ENCODE measurements around the gene ALDOC.
"Not testable (repeated sequence)": the region's sequence is repeated elsewhere in the genome, so short reads cannot be mapped to it uniquely, and the experiment has no call there.

ALDOC gene

DNA sequence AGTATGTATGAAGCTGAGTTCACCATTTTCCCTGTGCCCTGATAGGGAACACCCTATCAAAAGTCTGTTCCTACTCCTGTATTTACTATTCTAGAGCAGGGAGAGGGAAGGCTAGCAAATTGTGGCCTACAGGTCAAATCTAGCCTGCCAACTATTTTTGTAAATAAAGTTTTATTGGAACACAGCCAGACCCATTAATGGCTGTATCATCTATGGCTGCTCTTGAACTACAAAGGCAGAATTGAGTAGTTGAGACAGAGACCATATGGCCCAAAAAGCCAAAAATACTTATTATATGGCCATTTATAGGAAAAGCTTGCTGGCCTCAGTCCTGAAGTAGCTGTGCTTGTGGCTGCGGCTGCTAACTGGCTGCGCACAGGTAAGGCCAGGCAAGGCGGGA lies 4.3 kb upstream of the ALDOC start:
- DNase-seq, result no peak

DNA sequence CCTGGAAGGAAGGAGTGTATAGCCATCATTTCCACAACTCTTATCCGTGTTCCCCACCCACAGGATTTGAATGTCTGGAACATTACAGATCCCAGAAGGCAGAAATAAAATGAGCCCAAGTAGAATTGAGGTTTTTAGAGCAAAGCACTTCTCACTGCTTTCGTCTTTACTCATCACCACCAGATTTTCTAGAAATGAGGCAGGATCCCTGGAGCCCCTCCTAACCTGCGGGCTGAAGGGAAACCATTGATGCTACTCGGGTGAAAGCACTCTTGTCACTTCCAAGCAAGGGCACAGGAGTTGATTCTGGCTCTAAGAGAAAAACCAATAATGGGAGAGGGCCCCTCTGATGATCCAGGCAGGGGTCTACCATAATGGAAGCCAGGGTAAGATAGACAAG lies 2.8 kb upstream of the ALDOC start:
- DNase-seq, result no peak

DNA sequence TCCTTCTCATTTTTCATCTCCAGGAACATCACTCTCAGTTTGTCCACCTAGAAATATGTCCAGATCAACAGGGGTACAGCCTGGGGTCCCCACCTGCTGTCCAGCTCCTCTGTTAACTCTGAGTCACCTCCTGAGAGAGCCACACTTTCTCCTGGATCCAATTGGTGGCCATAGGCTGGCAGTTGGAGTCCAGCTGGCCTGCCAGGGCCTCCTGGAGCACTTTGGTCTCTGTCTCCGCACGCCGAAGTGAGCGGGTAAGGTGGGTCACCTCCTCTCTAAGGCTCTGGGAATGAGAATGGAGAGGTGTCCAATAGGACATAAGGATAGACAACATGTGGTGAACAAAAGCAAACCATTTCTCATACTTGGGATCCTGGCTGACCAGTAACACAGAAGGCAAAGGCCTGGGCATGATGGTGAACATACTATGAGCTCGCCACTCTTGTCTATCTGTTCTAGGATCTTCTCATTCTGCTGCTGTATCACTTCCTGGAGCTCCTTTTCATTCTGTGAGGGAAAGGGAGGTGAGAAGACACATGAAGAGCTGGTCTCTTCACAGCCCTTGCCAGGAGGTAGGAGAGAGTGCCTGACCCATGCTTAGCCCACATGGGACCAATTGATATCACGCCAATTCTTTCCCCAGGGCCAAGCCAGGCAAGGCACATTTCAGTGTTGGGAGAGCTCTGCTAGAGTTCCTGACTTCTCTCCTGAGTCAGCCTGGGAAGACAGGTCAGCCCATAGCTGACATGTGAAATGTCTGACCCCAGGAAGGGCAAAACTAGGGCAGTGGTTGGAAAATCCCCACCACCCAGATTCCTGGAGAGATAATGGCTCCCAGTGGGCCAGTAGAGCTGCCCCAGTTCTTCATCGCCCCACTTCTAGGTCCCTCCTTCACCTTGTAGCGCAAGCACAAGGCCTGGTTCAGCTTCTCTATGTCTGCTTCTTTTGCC lies 1.8 kb upstream of the ALDOC start:
- DNase-seq, result no peak

DNA sequence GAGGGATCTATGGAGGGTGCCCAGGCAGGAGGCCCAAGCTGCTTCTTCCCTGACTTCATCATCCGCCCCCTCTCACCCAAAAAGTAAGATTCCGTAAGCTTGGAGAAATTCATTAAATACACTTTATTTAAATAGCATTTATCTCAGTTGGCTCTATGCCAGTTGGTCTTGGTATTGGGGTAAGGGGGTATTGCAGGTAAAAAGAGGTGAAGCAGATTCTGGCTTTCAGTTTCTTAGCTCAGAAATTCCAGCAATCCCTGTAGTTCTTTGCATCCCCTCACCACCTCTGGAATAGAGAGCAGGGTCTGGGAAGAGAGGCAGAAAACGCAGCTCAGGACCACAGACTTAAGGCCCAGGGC lies 750 bp upstream of the ALDOC start:
- no peak for DNase-seq

DNA sequence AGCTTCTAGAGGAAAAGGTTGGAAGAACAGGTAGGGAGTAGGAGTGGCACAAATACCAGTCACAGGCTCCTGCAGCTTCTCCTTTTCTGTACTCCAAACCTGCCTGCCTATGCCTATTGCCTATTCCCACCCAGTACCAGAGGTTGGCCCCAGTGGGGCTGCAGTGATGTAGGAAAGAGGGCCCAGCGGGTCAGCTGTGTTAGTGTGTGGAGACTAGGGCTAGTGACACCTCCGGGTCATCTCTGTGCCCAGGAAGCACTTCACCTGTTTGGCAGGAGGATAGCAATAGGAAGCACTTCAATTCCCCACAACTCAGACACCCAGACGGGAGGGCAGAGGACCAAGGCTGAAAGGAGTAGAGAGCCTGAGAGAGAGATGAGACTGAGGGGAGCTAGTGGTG lies 679 bp downstream of the ALDOC start:
- DNase-seq, result not testable (repeated sequence)

DNA sequence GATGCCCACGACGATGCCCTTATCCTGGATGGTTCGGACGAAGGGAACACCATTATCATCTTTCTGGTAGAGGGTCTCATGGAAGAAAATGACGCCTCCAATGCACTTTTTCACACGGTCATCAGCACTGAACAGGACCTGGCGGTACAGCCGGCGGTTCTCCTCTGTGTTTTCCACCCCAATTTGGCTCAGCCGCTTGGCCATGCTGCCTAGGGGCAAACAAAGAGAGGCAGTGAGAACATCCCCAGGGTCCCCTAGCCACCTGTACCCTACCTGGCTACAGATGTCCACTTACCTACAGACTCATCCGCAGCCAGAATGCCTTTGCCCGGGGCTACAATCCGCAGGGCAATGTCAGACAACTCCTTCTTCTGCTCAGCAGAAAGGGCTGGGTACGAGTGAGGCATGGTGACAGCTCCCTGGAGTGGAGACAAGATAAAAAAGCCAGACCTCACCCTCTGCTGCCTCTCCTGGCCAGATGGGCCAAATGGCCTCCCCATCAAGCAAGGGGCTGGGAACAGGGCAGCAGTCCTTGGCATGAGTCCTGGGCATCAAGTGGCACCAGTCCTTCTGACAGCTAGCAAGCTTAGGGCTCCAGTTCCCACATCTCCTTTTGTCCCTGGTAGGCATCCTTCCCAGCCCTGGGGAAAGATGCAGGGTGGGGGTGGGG lies 1.4 kb downstream of the ALDOC start:
- no peak for DNase-seq

DNA sequence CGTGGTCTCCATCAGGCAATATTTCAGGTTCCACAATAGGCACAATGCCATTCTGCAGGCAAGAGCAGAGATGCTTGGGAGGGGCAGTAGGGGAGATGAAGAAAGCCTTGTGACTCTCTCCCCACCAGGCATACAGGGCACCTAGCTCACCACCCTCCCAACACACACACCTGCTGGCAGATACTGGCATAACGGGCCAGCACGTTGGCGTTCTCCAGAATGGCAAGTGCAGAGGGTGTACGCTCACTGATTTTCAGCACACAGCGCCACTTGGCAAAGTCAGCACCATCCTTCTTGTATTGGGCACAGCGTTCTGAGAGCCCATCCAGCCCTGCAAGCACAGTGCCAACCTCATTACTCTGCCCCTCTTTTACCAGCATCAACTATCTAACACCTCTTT lies 2.2 kb downstream of the ALDOC start:
- DNase-seq, result no peak

DNA sequence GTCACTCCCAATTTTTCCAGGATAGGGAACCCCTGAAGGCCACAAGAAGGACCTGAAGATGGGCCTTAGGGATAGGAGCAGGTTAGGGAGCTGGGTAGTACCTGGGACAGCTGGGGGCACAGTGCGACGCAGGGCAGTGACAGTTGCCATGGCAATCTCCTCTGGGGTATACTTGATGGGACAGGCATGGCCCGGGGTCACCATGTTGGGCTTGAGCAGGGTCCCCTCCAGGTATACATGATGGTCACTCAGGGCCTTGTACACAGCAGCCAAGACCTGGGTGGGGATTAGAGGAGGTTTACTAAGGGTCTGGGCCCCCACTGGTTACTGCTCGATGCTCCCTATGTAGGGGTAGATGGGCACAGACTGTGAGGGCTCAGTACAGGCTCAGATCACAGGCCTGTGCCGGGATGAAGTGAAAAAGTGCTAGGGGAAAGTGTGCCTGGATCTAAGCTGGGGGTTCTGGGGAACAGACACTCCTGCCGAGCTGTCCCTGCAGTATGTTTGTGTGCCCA lies 2.7 kb downstream of the ALDOC start:
- DNase-seq, result no peak

DNA sequence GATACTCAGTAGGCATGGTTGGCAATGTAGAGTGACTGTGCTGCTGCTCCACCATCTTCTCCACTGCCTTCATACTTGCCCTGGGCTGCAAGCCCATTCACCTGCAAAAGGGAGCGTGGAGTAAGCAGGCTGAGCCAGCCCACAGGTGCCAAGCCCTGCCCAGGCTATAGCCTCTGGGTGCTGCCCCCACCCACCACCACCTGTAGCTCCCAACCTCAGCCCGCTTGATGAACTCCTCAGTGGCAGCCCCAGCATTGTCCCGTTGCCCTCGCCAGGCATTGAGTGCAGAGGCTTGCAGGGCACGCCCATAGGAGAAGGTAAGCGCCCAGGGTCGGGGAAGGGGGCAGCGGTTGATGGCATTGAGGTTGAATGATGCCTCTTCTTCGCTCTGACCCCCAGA lies 3.2 kb downstream of the ALDOC start:
- DNase-seq, result no peak

DNA sequence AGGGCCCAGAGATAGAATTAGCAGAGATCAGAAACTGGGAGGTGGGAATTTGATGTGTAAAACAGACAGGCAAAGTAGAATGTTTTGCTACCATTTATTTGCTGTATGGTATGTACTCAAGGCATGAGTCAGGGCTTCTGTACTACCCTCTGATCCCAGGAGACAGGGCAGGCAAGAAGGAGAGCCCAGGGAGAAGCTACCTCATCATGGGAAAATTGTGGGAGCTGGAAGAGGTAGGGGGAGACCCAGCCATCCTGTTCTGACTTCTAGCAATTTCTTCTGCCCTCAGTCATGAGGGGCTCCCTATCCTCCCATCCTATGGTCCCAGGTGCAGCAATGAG lies 3.7 kb downstream of the ALDOC start:
- DNase-seq, result no peak

DNA sequence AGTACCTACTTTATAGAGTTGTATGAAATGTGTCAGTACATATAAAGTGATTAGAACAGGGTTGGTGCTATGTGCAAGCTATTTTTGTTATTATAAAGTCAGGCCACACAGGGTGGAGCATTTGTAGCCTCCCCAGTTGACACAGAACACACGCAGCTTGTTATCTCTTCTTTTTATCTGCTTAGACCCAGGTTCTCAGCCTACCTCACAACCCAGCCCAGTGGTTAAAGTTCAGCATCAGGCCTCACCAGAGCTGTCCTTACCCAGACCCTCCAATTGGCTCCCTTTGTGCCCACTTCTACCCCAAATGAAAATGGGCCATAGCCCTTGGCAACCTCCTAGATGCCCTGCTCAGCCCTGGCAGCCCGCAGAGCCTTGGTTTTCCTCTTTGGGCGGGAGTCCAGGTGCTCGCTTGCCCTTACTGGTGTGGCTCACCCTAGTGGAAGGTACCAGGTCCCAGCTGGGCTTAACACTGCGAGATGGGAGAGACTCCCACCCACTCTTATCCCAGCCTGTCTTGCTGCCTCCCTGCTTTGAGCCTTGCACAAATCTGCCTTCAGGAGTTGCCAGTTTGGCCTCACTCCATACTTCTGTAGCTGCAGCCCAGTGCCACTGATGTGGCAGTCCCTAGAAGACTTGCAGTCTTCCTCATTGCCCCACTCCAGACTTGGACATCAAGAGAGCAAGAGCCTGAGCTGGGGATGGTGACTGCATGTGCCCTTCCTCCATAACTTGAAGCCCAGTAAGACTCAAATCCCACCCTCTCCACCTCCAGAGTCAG lies 4.2 kb downstream of the ALDOC start:
- DNase-seq, result no peak

DNA sequence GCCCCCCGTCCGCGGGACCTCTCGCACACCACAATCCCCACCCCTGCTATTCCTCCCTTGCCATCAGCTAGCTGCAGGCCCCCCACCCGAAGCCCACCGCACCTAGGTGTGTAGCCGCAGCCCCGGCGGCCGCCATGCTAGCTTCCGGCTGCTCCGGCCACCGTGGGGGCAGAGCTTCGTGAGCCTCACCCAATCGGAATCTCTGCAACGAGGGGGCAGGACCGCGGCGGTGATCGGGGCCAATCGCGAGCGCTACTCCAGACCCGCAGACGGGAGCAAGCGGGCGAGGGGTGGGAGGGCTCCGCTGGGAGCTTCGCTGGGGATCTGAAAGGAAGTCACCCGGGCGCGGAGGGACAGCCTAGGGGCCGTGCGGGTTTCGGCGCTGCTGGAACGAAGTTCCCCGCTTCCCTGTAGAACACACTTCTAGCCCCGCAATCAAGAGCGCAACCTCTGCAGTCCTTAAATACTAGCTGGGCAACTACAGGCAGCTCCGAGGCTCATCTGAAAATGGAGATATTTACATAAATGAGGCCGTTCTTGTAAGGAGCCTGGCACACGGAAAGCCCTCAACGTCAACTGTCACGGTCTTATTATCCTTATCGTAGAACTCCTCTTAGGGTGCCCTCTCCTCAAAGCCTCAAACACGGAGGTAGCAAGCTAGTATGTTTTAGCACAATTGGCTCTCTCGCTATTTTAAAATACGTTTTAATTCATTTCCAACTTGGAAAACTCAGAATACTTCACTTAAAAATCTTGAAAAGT lies 5.2 kb downstream of the ALDOC start, which contains the start of gene PIGS:
Gene PIGS (minus strand): TSS at position 164 of the 762 bp plus-strand sequence. CDS start 28 bp downstream, at position 136.
- DNase-seq, result peak; percentile 92

DNA sequence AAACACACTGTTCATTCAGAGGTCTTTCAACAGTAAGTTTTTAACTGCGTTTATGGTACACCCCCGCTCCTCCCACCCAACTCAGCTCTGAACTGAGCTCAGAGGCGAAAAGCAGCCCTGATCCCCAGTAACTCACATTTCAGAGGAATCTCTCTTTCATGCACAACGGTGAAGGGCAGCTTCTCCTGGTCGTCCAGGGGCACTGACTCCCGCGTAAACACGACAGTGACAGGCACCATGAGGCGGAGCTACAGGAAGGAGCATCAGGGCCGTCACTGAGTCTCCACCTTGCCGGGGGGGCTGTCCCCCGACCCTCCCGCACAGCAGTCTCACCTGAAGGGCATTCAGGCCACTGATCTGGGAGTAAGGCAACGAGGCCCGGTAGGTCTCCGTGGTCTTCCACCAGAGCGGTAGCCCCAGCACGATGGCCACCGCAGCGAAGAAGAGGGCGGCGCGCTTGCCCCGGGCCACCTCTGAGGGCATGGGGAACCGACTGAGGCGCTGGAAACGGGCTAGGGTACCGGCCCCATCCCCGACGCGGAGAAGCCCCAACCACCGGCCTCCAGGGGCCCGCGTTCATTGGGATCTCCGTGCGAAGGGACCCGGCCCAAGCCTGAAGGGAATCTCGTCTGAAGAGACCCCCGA lies 5.9 kb downstream of the ALDOC start:
- DNase-seq, result peak; percentile 25

DNA sequence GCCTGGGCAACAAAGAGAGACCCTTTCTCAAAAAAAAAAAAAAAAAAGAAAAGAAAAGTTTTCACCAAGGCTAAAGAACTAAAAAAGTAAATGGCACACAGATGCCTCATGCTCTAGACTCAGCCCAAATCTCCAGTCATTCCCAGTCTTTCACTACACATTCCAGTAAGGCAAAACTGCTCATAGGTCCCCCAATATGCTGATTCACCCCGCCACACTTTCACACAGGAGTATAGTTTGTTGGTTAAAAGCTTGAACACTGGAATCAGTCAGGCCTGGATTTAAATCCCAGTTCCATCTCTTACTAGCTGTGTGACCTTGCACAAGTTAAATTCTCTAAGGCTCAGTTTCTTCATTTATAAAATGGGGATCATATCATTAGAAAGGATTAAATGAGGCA lies 7.2 kb downstream of the ALDOC start:
- DNase-seq, result no peak

DNA sequence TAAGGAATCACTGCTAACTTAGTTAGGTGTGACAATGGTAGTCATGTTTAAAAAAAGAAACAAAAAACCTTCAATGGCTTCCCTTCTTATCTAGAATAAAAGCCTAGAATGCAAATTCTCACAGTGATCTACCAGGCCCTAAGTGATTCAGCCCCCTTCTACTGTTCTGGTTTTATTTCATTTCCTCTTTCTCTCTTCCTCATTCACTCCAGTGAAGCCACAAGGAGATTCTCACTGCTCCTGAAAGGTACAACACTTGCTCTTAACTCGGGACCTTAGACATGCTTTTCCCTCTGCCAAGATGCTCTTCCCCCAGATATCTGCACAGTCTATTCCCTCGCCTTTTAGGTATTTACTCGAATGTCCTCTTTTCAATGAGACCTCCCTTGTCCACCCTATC lies 9.1 kb downstream of the ALDOC start:
- DNase-seq, result no peak

DNA sequence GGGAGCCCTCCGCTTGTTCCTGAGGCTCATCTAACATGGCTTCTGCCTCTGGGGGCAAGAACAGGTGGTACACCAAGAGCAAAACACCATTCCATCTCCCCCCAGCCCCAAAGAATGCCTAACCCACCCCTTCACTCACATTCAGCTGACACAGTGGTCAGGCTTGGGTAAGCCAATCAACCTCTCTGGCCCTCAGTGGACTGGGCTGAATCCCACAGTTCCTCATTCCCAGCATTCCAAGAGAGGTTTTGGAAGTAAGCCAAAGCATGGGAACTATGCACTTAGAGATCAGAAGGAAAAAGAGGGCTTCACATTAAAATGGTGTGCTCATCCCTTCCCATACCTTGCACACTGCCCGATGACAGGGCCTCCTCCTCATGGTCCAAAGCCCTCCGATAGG lies 13.2 kb downstream of the ALDOC start:
- DNase-seq, result no peak

DNA sequence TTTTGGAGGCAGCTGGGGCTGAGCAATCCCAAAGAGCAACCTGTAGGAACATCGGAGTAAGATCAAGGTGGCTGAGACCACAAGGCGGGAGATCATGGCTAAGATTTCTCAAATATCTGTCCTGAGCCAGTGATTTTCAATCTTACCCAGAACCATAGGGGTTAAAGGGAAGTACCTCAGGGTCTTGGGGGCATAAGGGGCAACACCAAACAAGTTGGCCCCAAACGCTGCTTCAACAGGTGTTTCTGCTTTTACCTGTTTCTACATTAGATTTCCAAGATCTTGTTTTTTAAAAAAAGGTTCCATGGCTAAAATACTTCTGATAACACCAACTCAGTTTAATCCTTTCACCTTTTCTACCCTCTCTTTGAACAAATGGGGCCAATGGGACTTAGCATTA lies 21.7 kb downstream of the ALDOC start:
- DNase-seq, result no peak

DNA sequence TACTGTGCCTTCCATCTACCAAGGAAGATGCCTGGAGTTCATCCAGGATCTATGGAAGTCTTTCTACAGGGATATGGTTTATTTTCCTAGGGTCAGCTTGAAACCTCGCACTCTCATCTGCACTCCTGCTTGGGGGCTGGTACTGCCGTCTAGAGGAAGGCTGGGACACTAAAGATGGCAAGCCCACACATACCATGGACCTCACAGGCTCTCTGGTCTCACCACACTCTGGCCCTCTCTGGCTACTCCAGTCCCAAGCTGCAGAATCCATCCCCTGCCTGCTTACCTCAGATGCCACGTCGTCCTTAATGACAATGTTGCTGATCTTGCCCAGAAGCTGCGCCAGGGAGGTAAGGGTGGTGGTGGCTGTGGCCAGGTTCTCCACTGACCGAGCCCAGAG lies 22.1 kb downstream of the ALDOC start:
- DNase-seq, result no peak

DNA sequence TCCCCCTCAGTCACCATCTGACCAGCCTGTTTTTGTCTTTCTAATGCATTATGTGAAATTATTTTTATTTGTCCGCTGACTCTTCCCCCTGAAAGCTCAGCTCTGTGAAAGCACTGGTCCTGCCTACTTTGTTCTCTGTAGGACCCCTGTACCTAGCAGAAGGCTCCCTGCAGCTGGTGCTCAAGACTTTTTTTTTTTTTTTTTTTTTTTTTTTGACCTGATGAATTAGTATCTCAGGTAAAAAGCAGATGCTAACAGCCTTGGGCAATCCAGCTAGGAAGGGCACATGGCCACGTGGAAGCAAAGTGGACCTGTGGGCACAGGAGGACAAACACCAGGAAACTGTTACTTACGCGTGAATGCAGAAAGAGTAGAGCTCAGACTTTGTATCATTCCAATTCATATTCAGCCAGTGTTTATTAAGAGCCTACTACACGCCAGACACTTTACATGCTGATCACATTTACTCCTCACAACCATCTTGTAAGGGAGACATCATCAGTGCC lies 23.6 kb downstream of the ALDOC start:
- no peak for DNase-seq

DNA sequence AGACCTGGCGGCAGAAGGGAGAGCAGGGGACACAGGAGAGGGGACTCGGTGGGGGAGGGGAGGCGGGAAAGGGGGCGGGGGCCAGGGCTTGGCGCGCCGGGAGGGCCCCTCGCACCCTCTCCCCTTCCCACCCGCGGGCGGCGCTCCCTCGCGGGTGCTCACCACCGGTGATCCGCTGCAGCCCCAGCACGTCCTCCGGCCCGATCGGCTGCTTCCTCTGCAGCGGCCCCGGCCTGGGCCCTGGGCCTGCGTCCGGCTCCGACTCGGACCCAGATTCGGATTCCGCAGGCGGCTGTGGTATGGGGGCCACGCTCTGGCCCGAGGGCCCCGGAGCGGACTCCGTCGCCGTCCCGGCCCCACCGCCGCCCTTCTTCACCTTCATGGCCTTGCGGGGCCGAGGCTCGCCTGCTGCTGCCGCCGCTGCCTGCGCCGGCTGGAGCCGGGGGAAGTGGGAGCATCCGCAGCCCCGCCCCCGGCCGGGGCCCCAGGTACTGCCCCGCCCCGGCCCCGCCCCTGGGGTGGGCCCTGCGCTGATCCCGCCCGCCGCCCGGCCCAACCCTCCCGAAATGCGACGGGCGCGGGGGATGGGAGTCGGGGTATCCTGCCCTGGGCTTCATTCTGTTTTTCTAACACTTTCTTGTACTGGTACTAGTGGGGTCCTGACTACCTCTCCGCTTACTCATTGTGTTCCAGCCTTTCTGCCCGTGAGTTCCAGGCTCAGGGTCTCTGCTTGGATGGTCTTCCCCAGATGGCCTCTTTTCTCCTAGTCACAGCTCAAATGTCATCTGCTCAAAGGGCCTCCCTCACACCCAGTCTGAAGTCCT lies 24.3 kb downstream of the ALDOC start, which contains the start of gene UNC119:
Gene UNC119 (minus strand): TSS at position 449 of the 824 bp plus-strand sequence. CDS start 67 bp downstream, at position 382.
- peak; percentile 72 for DNase-seq
